ENCODE data around the gene CEP128. TPM values are rescaled to one million over a fixed set of nuclear protein-coding genes. Genes with fewer than 3 reads are reported as not detected.
"Not testable (repeated sequence)": the region's sequence is repeated elsewhere in the genome, so short reads cannot be mapped to it uniquely, and the experiment has no call there.

Gene CEP128
- total RNA-seq, 1 experiment from 2014 or later = 27.3 TPM

GRCh38 chr14:80919622-80920021 is 21.9 kb downstream of the CEP128 start:
- no TSS peak for BruUV-seq (replicated peaks)
- no peak overlapping the region for H3K27ac ChIP-seq (ENCODE audit: low read depth, low read length, poor library complexity, severe bottlenecking)
- intact Hi-C loops (cut with micrococcal nuclease; ENCODE audit: unreplicated experiment) = no loop called here
- TF ChIP-seq EZH2 (IDR thresholded peaks at IDR 0.05; ENCODE audit: borderline replicate concordance, low read depth, low read length, poor library complexity, severe bottlenecking) (no peak), CTCF (conservative IDR thresholded peaks at IDR 0.05; ENCODE audit: low read depth, low read length) (no peak)
- H3K27me3 ChIP-seq (replicated peaks; ENCODE audit: insufficient read depth, low read depth, low read length, poor library complexity) = no peaks in the 10 kb centered on the region
- no peak for DNase-seq (ENCODE audit: low spot score)
- ChIA-PET CTCF (no interaction called here), POLR2A (ENCODE audit: low non-redundant PET) (interaction anchor here (0.6 kb wide), 1 partner anchor 528 kb away, joined by 3 read pairs; no protein-coding TSS in a partner anchor)
- H3K4me3 ChIP-seq (ENCODE audit: low read depth, low read length, poor library complexity, severe bottlenecking) = no peak overlapping the region
- H3K36me3 ChIP-seq (ENCODE audit: insufficient read depth, low read length, poor library complexity, severe bottlenecking) = peaks cover 8% of the 10 kb centered on the region
- no peaks in the 10 kb centered on the region for H3K4me1 ChIP-seq (ENCODE audit: insufficient read depth, low read length, poor library complexity, severe bottlenecking)
- H3K9me3 ChIP-seq (ENCODE audit: low read depth, low read length, poor library complexity, severe bottlenecking) = no peaks in the 10 kb centered on the region

GRCh38 chr14:80912013-80912412 is 29.5 kb downstream of the CEP128 start:
- H3K9me3 ChIP-seq (ENCODE audit: low read depth, low read length, poor library complexity, severe bottlenecking); H3K4me3 ChIP-seq (ENCODE audit: low read depth, low read length, poor library complexity, severe bottlenecking); intact Hi-C loops (cut with micrococcal nuclease; ENCODE audit: unreplicated experiment); H3K27ac ChIP-seq (ENCODE audit: low read depth, low read length, poor library complexity, severe bottlenecking); H3K27me3 ChIP-seq (replicated peaks; ENCODE audit: insufficient read depth, low read depth, low read length, poor library complexity); DNase-seq (ENCODE audit: low spot score); H3K4me1 ChIP-seq (ENCODE audit: insufficient read depth, low read length, poor library complexity, severe bottlenecking); H3K36me3 ChIP-seq (ENCODE audit: insufficient read depth, low read length, poor library complexity, severe bottlenecking); POLR2A ChIA-PET (ENCODE audit: low non-redundant PET); BruUV-seq (replicated peaks); CTCF ChIA-PET: not testable (repeated sequence)

- intact Hi-C loops (cut with micrococcal nuclease; ENCODE audit: unreplicated experiment) = no loop called here
- Histone ChIP-seq H3K4me1 (ENCODE audit: insufficient read depth, low read length, poor library complexity, severe bottlenecking) (no peaks in the 10 kb centered on the region), H3K27ac (ENCODE audit: low read depth, low read length, poor library complexity, severe bottlenecking) (no peak overlapping the region), H3K27me3 (replicated peaks; ENCODE audit: insufficient read depth, low read depth, low read length, poor library complexity) (no peaks in the 10 kb centered on the region), H3K36me3 (ENCODE audit: insufficient read depth, low read length, poor library complexity, severe bottlenecking) (no peaks in the 10 kb centered on the region), H3K4me3 (ENCODE audit: low read depth, low read length, poor library complexity, severe bottlenecking) (no peak overlapping the region), H3K9me3 (ENCODE audit: low read depth, low read length, poor library complexity, severe bottlenecking) (no peaks in the 10 kb centered on the region)
- CTCF ChIA-PET = no interaction called here
- no peak for TF ChIP-seq CTCF (conservative IDR thresholded peaks at IDR 0.05; ENCODE audit: low read depth, low read length)
- no peak for TF ChIP-seq EZH2 (IDR thresholded peaks at IDR 0.05; ENCODE audit: borderline replicate concordance, low read depth, low read length, poor library complexity, severe bottlenecking)
- no TSS peak for BruUV-seq (replicated peaks)
- POLR2A ChIA-PET (ENCODE audit: low non-redundant PET) = no interaction called here
- no peak for DNase-seq (ENCODE audit: low spot score)
Observed at GRCh38 chr14:80906946-80907345, 34.6 kb downstream of the CEP128 start.

- no peaks in the 10 kb centered on the region for H3K4me1 ChIP-seq (ENCODE audit: insufficient read depth, low read length, poor library complexity, severe bottlenecking)
- H3K36me3 ChIP-seq (ENCODE audit: insufficient read depth, low read length, poor library complexity, severe bottlenecking) = no peaks in the 10 kb centered on the region
- BruUV-seq (replicated peaks) = no TSS peak
- no peaks in the 10 kb centered on the region for H3K9me3 ChIP-seq (ENCODE audit: low read depth, low read length, poor library complexity, severe bottlenecking)
- DNase-seq (ENCODE audit: low spot score) = no peak
- TF ChIP-seq CTCF (conservative IDR thresholded peaks at IDR 0.05; ENCODE audit: low read depth, low read length) (no peak), EZH2 (IDR thresholded peaks at IDR 0.05; ENCODE audit: borderline replicate concordance, low read depth, low read length, poor library complexity, severe bottlenecking) (no peak)
- ChIA-PET POLR2A (ENCODE audit: low non-redundant PET) (no interaction called here), CTCF (no interaction called here)
- no peak overlapping the region for H3K27ac ChIP-seq (ENCODE audit: low read depth, low read length, poor library complexity, severe bottlenecking)
- H3K4me3 ChIP-seq (ENCODE audit: low read depth, low read length, poor library complexity, severe bottlenecking) = no peak overlapping the region
- H3K27me3 ChIP-seq (replicated peaks; ENCODE audit: insufficient read depth, low read depth, low read length, poor library complexity) = no peaks in the 10 kb centered on the region
- intact Hi-C loops (cut with micrococcal nuclease; ENCODE audit: unreplicated experiment) = no loop called here
Observed at GRCh38 chr14:80906336-80906735, 35.2 kb downstream of the CEP128 start.

All from A673 (cell line).